SW480 (cell line): Measurements from ENCODE around the gene ZNF680.
"Not testable (repeated sequence)": the region's sequence is repeated elsewhere in the genome, so short reads cannot be mapped to it uniquely, and the experiment has no call there.

Experiments
- DNase-seq: peaks from one replicate; pipeline ENCODE4 v3.0.0-alpha.2; 2016; ENCODE audit warnings: low spot score

ZNF680 gene

GRCh38 chr7:64555046-64555445 lies 7.8 kb downstream of the ZNF680 start:
- DNase-seq, result no peak

- DNase-seq, result not testable (repeated sequence)
Observed at GRCh38 chr7:64554188-64554587, 8.7 kb downstream of the ZNF680 start.

- no peak for DNase-seq
Observed at GRCh38 chr7:64551375-64552142, 11.3 kb downstream of the ZNF680 start.

GRCh38 chr7:64544010-64544409 lies 18.9 kb downstream of the ZNF680 start:
- DNase-seq, result no peak

DNA sequence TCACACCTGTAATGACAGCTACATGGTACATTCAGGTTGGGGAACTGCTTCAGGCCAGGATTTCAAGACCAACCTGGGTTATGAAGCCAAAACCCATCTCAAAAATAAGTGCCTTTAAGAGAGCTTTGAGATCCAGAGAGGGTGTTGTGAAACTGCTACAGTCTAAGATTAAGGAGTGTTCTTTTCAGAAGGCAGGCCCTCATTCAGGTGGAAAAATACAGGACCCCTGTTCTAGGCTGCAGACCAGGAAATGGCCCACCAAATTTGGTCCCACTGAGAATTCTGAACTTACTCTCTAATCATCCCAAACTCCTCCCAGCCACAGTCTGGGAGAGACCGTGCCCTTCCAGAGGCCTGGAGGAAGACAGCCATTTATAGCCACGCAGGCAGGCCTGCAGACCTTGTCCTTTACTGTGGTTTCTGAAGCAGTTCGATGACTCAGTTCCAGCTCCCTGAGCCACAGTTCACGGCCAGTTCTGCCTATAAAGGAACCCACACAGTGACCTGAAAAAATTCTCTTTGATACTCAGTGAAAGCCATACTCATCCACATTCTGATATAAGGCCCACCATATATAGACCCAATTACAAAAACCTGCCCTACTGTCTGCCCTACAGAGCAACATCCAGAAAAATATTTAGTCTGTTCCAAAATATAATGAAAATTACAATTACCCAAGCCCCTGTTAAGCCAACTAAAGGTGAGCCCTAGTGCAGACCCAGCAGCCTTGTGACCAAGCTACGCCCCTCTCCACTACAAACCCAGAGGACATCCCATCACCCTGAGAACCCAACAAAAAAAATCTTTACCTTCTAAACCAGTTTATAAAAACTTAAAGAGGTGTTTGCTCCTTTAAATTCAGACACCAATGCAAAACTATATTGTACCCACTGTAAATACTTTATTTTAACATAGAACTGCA lies 21.2 kb downstream of the ZNF680 start:
- peak; percentile 17 for DNase-seq

GRCh38 chr7:64533756-64534155 lies 29.1 kb downstream of the ZNF680 start:
- DNase-seq, result no peak

GRCh38 chr7:64528770-64529169 lies 34.1 kb downstream of the ZNF680 start:
- no peak for DNase-seq

- DNase-seq, result no peak
Observed at GRCh38 chr7:64521409-64521984, 41.4 kb downstream of the ZNF680 start.

DNA sequence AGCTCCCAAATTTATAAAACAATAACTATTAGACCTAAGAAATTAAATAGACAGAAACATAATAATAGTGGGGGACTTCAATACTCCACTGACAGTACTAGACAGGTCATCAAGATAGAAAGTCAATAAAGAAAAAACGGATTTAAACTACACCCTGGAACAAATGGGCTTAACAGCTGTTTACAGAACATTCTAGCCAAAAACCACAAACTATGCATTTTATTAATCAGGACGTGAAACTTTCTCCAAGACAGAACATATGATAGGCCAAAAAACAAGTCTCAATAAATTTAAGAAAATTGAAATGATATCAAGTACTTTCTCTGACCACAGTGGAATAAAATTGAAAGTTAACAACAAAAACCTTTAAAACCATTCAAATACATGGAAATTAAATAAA lies 46.4 kb downstream of the ZNF680 start:
- no peak for DNase-seq

DNA sequence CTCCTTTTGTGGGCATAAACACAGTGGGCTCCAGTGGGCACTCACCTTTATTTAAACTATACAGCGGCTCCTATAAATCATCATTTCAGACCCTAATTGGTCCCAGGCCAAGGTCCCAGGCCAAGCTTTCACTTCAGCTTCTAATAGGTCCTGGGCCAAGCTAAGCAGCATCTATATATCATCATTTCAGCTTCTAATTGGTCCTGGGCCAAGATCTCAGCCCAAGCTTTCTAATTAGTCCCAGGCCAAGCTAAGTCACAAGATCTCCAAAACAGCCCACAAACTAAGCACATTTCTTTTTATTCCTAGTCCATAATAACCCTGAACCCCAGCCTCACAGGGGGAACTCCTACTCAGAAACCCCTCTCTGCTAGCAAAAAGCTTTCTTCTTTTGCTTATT lies 47.1 kb downstream of the ZNF680 start:
- DNase-seq, result no peak

DNA sequence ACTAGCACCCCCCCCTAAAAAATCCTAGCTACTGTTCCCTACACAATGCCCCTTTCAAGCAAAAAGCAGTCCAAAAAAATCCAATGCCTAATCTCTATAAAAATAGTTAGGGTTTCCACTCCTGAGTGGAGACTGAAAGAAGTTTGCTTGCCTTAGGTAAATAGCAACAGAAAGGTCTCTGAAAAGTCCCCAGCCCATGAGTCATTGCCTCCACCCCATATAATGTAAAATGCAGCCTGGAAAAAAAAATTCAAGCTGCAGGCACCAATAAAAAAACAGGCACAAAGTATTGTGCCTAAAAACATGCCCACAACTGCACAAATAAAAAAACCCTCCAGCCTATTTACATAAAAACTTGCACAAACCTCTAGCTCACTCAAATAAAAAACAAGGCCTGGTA lies 47.5 kb downstream of the ZNF680 start:
- DNase-seq, result no peak

DNA sequence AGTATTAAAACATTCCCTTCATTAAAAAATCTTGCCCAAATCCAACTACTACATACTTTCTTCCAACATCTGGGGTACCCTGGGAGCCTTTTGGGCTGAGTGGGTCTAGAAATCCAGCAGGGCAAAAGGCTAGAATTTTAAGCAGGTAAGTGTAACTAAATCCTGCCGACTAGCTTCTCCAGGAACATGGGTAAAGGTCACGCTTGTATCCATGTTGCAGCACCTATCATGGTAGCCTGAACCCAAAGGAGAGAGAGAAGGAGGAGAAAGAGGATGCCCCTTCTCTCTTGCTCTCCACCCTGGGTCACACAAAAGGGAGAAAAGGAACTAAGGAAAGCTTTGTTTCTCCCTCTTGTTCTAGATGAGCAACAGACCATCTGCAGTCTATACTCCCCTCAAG lies 53.3 kb downstream of the ZNF680 start:
- DNase-seq, result no peak

DNA sequence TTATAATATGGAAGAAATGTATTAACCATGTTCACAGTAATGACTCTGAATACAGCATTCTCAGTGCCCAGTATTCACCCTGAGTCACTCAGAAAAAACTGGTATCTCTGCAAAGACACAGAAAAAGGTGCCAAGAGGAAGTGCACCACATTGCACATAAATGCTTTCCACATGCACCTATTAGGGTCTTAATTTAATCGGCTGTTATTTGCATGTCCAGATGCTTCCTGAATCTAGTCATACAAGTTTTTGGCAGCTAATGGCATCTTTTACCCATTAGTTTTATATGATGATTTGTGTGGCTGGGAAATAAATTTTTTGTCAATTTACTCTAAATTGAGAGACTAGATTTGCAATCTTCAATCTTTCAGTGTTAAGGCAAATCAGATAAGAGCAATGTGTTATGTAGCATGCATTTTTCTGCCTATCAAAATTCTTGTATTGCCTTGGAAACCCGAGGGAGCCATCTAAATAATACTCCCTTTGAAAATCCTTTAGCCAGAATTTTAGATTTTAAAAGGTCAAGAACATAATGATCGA lies 58.2 kb downstream of the ZNF680 start:
- no peak for DNase-seq

GRCh38 chr7:64498270-64498669 lies 64.6 kb downstream of the ZNF680 start:
- DNase-seq, result no peak

DNA sequence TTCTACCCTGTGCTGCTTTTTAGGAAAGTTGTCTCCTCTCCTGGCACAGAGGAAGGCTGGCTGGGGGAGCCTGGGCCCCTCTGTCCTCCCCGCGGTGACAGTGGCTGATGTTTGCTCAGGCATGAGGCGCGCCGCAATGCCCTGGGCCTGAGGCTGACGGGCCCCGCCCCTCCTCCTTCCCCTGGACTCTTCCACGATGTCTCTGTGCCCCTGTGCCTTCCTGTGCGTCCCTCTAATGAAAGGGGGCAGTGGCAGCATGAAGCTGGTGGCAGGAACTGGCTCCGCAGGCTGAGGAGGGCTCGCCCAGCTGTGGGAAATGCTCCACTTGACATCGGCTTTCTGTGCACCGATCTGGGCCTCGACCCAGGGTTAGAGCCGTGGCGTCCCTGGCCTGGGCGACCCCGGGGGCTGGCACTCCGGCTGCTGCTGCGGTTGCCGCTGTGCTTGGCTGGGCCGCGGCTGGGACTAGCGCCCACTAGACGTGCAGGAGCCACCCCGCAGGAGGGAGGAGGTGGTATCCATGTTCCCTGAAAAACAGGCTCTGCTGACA lies 67.9 kb downstream of the ZNF680 start:
- no peak for DNase-seq

DNA sequence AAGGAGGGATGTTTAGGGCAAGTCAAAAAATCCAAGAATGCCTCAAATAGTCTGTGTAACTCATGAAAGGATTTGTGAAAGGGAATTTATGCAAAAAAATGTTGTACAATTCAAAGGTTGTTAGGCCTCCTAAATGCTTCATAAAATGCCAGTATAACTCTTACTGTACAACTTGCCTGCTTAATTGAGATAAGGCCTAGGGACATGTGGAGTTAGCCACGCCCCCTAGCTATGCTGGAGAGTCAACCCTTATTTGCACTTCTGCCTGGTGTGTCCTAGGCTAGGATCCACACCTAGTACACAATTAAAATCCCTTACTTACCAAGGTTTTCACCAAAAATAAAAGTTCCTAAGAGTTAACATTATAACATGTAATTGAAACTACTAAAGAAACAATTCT lies 77.2 kb downstream of the ZNF680 start:
- no peak for DNase-seq
